IPS-11a (cell line): ENCODE results near the gene PXN.

Source experiments
- H3K4me3 ChIP-seq: one replicate; pipeline ENCODE4 v1.5.1; 2013; ENCODE audit warnings: low read depth, low read length, control low read depth

PXN gene

GRCh38 chr12:120265473-120266179 is at the start of gene PXN:
TSS of gene PXN (minus strand) at chr12:120265730. CDS start at chr12:120265629, 101 bp downstream.
- peak within 1 kb of the TSS; percentile 79 for H3K4me3 ChIP-seq

- H3K4me3 ChIP-seq, result no peak overlapping the region
These were observed 48.7 kb upstream of the PXN start for GRCh38 chr12:120314220-120314619.

DNA sequence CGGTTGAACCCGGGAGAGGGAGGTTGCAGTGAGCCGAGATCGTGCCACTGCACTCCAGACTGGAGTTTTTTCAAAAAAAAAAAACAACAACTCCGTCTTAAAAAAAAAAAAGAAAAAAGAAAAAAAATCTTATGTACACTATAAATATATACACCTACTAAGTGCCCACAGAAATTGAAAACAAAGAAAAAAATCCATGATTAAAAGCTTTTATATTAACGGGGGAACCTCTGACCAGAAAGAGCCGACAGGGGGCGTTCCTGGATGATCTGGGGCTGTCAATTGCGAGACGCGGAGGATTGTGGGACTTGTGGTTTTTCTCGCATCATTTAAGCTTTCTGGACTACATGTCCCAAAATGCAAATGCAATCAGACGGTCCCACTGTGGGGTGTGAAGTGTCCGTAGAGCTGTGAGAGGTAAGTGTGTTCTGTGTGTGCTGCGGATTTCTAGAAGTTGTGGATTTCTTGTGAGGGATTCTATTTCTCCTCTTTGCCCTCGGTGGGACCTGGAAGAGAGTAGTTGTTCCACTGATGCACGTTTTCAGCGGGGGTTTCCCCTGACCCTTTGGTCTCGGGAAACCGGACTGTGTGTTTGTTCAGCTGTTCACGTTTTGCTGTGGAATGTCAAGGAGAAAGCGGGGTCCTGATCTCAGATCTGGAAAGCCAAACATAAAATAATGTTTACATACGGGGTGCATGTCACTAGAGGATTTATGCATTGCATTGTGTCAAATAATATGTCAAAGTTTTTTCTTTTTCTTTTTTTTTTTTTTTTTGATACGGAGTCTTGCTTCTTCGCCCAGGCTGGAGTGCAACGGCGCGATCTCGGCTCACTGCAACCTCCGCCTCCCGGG is 36.7 kb upstream of the PXN start, which contains the start of gene SIRT4:
Gene SIRT4 (plus strand): TSS at position 360 of the 854 bp plus-strand sequence. CDS start 1,241 bp downstream, outside the sequence.
- H3K4me3 ChIP-seq, result peak within 1 kb of the TSS; percentile 89

GRCh38 chr12:120292661-120293531 is 27.4 kb upstream of the PXN start, which contains the start of gene RNU4-1:
TSS of gene RNU4-1 (minus strand) at chr12:120293237.
- peak within 1 kb of the TSS; percentile 49 for H3K4me3 ChIP-seq

GRCh38 chr12:120292411-120292660 is 26.8 kb upstream of the PXN start:
- peak overlapping the region; percentile 49 for H3K4me3 ChIP-seq

GRCh38 chr12:120290609-120291305 is 25.2 kb upstream of the PXN start:
- H3K4me3 ChIP-seq, result no peak overlapping the region

DNA sequence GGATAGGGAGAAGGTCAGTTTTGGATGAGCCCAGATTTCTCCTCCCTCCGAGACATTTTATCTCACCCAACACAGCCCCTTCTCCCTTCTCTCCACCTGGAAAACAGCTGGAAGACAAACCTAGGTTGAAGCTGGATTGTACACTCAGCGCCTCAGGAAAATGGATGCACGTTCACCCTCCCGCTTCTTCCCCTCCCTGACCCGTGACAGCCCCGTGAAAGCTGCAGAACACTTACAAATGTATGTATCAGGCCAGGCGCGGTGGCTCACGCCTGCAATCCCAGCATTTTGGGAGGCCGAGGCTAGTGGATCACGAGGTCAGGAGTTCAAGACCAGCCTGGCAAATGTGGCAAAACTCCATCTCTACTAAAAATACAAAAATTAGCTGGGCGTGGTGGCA is 22.0 kb upstream of the PXN start:
- no peak overlapping the region for H3K4me3 ChIP-seq

DNA sequence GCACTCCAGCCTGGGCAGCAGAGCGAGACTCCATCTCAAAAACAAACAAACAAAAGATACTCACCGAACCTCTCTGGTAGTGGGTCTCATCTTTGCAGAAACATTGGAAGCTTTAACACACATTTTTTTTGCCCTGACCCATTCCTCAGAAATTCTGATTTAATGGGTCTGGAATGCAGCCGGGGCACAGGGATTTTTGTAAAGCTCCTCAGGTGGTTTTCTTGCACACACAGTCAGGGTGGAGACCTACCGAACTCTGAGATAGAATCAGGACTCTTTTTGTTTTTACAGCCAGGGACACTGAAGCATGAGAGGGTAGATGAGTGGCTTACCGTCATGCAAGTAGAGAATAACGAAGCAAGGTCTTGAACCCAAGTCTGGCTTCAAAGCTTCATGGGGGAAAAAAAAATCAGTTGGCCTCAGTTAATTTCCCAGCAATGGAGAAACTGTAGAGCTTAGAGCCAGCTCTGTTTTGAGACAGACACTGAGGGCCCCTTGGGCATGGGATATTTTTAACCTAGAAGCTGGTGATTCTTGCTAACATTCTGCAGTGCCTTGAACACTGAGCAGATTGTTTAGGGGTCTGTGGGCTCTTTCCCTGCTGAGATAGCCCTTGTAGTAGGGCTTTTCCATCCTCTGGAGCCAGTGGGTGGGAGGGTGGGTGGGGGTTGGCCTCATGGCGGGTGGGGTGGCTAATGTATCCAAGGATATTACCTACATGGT is 21.4 kb upstream of the PXN start:
- no peak overlapping the region for H3K4me3 ChIP-seq

- no peak overlapping the region for H3K4me3 ChIP-seq
These were observed 18.9 kb upstream of the PXN start for GRCh38 chr12:120284381-120284780.

DNA sequence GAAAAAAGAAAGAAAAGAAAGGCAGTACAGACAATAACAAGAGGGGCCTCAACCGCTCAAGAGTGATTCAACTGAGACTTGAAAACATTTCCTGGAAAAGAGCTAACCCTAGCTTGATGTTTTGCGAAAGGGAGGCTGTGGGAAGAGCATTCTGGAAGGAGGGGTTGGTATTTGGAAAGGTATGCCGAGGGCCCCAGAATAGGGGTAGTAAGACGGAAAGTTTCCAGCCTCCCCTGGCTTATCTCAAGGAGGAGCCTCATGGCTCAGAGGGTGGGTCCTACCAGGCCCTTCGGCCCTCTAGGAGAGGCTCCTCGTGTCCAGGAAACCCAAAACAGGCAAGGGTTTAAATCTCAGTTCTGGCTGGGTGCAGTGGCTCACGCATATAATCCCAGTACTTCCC is 17.8 kb upstream of the PXN start:
- H3K4me3 ChIP-seq, result no peak overlapping the region

DNA sequence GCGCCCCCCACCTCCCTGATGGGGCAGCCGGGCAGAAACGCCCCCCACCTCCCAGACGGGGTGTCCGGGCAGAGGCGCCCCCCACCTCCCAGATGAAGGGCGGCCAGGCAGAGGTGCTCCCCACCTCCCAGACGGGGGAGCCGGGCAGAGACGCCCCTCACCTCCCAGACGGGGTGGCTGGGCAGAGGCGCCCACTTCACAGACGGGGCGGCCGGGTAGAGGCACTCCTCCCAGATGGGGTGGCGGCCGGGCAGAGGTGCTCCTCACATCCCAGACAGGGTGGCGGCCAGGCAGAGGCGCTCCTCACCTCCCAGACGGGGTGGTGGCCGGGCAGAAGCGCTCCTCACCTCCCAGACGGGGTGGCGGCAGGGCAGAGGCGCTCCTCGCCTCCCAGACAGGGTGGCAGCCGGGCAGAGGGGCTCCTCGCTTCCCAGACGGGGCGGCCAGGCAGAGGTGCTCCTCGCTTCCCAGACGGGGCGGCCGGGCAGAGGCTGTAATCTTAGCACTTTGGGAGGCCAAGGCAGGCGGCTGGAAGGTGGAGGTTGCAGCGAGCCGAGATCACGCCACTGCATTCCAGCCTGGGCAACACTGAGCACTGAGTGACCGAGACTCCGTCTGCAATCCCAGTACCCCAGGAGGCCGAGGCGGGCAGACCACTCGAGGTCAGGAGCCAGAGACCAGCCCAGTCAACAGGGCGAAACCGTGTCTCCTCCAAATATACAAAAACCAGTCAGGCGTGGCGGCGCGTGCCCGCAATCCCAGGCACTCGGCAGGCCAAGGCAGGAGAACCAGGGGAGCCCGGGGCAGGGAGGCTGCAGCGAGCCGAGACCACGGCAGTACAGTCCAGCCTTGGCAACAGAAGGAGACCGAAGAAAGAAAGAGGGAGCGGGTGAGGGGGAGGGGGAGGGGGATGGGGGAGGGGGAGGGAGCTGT is 12.9 kb upstream of the PXN start:
- H3K4me3 ChIP-seq, result no peak overlapping the region

- no peak overlapping the region for H3K4me3 ChIP-seq
These were observed 11.2 kb upstream of the PXN start for GRCh38 chr12:120276734-120277133.

- H3K4me3 ChIP-seq, result no peak overlapping the region
These were observed 2.2 kb upstream of the PXN start for GRCh38 chr12:120267736-120268135.

DNA sequence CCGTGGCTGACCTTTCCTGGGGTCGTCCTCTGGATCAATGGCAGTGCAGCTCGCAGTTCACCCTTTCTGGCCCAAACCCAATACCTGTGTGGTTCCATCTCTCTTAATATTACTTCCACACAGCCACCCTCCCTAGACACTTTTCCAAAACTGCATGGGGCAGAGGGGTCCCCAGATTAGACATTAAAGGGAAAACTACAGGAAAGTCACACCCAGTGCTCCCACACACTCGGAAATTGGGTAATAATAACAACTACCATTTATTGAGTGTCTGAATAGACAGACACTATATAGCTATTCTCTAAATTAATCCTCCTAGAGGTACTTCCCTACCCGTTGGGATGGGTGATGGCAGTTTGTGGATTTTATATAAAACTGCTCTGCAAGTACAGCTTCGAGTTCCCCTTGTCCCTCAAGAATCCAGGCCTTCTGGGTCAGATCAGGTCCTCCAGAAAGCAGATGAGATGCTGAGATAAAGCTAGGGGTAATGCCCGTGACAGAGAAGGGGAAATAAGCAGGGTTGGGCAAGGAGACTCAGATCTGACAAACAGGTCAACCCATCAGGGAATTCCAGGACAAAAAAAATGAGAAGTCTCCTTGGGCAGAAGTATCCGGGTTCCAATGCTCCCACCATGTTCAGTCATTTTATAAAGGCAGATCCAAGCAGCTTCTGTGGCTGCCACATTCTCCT is 795 bp upstream of the PXN start:
- no peak overlapping the region for H3K4me3 ChIP-seq

DNA sequence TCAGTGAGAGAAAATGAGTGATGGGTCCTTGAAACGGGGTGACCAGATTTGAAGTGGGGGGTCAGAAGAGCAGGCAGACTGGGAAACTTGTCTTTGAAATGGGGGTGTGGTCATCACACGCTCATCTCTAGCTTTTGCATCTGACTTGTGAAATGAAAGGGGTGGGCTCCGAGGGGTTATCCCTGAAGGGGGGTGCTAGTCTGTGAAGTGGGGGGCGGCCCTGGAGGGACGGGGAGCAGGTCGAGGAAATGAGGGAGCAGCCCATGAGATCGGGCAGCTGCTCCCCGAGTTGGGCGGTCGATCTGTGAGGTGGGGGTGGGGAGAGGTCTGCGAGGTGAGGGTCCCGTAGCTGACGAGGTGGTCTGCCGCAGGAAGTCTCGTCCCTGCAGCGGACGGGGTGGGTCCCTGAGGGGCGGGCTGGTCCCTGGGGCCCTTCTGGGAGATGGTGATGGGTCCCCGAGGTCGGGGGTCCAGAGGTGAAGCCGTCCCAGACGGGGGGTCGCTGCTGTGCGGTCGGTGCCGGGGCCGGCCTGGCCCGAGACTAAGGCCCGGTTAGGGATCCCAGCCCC is 542 bp downstream of the PXN start:
- H3K4me3 ChIP-seq, result peak overlapping the region; percentile 79

DNA sequence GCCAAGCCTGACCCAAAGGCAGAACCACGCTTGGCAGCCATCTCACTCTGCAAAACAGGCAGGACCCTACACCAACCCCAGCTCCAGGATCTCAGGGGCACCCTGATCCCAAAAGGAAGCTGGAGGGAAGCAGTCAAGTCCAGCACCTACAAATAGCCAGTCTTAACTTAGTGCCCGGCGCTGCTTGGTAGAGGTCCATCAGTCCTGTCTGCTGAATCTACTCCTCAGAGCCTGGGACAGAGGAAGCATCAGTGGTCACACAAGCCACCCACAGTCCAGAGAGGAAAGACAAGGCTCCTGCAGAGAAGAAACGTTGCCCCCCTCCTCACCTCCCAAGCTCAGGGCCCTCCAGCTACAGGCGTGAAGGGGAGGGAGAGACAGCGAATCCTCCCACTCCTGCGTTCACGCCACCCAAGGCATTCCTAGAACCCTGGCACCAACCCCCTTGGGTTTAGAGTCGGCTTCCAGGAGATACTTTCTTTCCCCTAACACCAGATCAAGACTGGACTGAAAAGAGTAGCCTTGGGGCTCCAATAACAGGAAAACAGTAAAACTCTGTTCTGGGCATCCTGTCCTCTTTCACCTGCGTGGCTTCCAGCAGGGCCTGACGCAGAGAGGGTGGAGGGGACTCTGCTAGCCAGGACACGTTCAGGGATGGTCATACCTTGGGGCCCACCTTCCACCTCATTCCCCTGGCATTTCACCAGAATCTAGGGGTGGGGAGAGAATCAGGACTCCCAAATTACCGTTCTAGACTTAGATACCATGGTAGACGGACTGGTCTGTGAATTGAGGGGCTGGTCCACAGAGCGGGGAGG is 1.2 kb downstream of the PXN start:
- peak overlapping the region; percentile 79 for H3K4me3 ChIP-seq

GRCh38 chr12:120263748-120264085 is 1.8 kb downstream of the PXN start:
- no peak overlapping the region for H3K4me3 ChIP-seq
